Parathyroid adenoma (tissue), 2 donors: ENCODE measurements around the gene TMEM250.

Source experiments
- H2AFZ ChIP-seq: fragments of 300-600 bp; sonication (generic); one replicate; pipeline ENCODE4 v1.7.0; 2017; ENCODE audit warnings: antibody characterized with exemption, mild to moderate bottlenecking
- H3K27ac ChIP-seq: fragments of 300-600 bp; sonication (generic); one replicate; pipeline ENCODE4 v1.7.0; 2017
- H3K27me3 ChIP-seq: fragments of 300-600 bp; sonication (generic); one replicate; pipeline ENCODE4 v1.7.0; 2017; ENCODE audit warnings: low read length; ENCODE audit not compliant: control insufficient read depth, insufficient read depth
- H3K36me3 ChIP-seq: fragments of 300-600 bp; sonication (generic); one replicate; pipeline ENCODE4 v1.7.0; 2017; ENCODE audit warnings: low read length; ENCODE audit not compliant: control insufficient read depth, insufficient read depth
- H3K4me1 ChIP-seq: fragments of 300-600 bp; sonication (generic); one replicate; pipeline ENCODE4 v1.7.0; 2017; ENCODE audit warnings: control low read depth
- H3K4me2 ChIP-seq: fragments of 300-600 bp; sonication (generic); one replicate; pipeline ENCODE4 v1.7.0; 2017; ENCODE audit warnings: low read length
- H3K4me3 ChIP-seq: fragments of 300-600 bp; sonication (generic); one replicate; pipeline ENCODE4 v1.7.0; 2017; ENCODE audit warnings: low read depth, low read length
- H3K79me2 ChIP-seq: fragments of 300-600 bp; sonication (generic); one replicate; pipeline ENCODE4 v1.7.0; 2017; ENCODE audit warnings: control low read depth
- H3K9ac ChIP-seq: fragments of 300-600 bp; sonication (generic); one replicate; pipeline ENCODE4 v1.7.0; 2017; ENCODE audit warnings: mild to moderate bottlenecking
- H3K9me3 ChIP-seq: fragments of 300-600 bp; sonication (generic); one replicate; pipeline ENCODE4 v1.7.0; 2017; ENCODE audit warnings: low read length; ENCODE audit not compliant: control insufficient read depth
- TF ChIP-seq, protein P1 (sequence below): fragments of 300-600 bp; sonication (generic); IDR thresholded peaks from one replicate; pipeline ENCODE4 v1.7.0; 2017; ENCODE audit warnings: antibody characterized with exemption, mild to moderate bottlenecking
- donor health status: primary hyperparathyroidism.

The TMEM250 gene

DNA sequence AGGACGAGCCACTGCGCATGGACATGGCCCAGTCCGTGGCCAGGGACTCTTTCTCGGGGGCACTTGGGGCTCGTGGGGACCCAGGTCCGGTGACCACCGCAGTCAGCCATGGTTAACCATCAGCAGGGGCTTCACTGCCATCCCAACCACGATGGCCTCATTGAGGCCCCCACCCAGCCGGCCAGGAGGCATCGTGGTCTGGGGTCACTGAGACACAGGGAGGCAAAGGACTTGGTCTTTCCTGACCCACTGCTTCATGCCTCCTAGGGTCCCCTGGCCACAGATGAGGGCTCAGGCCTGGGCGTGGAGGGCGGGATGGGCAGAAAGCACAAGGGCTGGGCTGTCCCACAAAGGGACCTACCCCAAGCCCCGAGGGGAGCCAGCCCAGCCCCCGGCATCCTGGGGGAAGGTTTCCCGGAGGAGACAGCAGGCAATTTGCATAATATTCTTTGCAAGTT is 30.2 kb downstream of the TMEM250 start:
- TF ChIP-seq, protein P1, sequence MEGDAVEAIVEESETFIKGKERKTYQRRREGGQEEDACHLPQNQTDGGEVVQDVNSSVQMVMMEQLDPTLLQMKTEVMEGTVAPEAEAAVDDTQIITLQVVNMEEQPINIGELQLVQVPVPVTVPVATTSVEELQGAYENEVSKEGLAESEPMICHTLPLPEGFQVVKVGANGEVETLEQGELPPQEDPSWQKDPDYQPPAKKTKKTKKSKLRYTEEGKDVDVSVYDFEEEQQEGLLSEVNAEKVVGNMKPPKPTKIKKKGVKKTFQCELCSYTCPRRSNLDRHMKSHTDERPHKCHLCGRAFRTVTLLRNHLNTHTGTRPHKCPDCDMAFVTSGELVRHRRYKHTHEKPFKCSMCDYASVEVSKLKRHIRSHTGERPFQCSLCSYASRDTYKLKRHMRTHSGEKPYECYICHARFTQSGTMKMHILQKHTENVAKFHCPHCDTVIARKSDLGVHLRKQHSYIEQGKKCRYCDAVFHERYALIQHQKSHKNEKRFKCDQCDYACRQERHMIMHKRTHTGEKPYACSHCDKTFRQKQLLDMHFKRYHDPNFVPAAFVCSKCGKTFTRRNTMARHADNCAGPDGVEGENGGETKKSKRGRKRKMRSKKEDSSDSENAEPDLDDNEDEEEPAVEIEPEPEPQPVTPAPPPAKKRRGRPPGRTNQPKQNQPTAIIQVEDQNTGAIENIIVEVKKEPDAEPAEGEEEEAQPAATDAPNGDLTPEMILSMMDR = no peak
- Histone ChIP-seq H3K4me2 (no peak overlapping the region), H3K9ac (no peak overlapping the region), H2AFZ (no peak overlapping the region), H3K4me3 (no peak overlapping the region), H3K27me3 (no peaks in the 10 kb centered on the region), H3K79me2 (peaks cover 27% of the 10 kb centered on the region), H3K27ac (no peak overlapping the region), H3K4me1 (no peaks in the 10 kb centered on the region), H3K36me3 (no peaks in the 10 kb centered on the region), H3K9me3 (no peaks in the 10 kb centered on the region)

GRCh38 chr9:136087741-136088480 is 30.8 kb downstream of the TMEM250 start:
- Histone ChIP-seq H3K79me2 (peaks cover 28% of the 10 kb centered on the region), H3K9ac (no peak overlapping the region), H2AFZ (no peak overlapping the region), H3K27me3 (no peaks in the 10 kb centered on the region), H3K4me2 (no peak overlapping the region), H3K27ac (no peak overlapping the region), H3K9me3 (no peaks in the 10 kb centered on the region), H3K4me3 (no peak overlapping the region), H3K4me1 (no peaks in the 10 kb centered on the region), H3K36me3 (no peaks in the 10 kb centered on the region)
- TF ChIP-seq, protein P1 = no peak

GRCh38 chr9:136086951-136087740 is 31.5 kb downstream of the TMEM250 start:
- Histone ChIP-seq H3K9ac (no peak overlapping the region), H3K36me3 (no peaks in the 10 kb centered on the region), H3K4me2 (no peak overlapping the region), H2AFZ (no peak overlapping the region), H3K79me2 (peaks cover 28% of the 10 kb centered on the region), H3K4me3 (no peak overlapping the region), H3K27ac (no peak overlapping the region), H3K27me3 (no peaks in the 10 kb centered on the region), H3K9me3 (no peaks in the 10 kb centered on the region), H3K4me1 (no peaks in the 10 kb centered on the region)
- TF ChIP-seq, protein P1 = no peak

- TF ChIP-seq, protein P1 = no peak
- no peaks in the 10 kb centered on the region for H3K9me3 ChIP-seq
- H3K27ac ChIP-seq = no peak overlapping the region
Observed at GRCh38 chr9:136086213-136086881, 32.3 kb downstream of the TMEM250 start.

More at GRCh38 chr9:136086213-136086881, 32.3 kb downstream of the TMEM250 start:
- no peaks in the 10 kb centered on the region for H3K36me3 ChIP-seq
- no peak overlapping the region for H3K4me2 ChIP-seq
- H3K9ac ChIP-seq = no peak overlapping the region
- H3K4me1 ChIP-seq = peaks cover 4% of the 10 kb centered on the region
- no peak overlapping the region for H2AFZ ChIP-seq
- no peak overlapping the region for H3K4me3 ChIP-seq
- peaks cover 34% of the 10 kb centered on the region for H3K79me2 ChIP-seq
- no peaks in the 10 kb centered on the region for H3K27me3 ChIP-seq
